Right lung (tissue), 5 donors: Measurements from ENCODE around the gene ATP2A1. TPM values are rescaled to one million over a fixed set of nuclear protein-coding genes. Genes with fewer than 3 reads are reported as not detected.
A peak's percentile ranks its signal among the peaks of the same experiment; 100 is the strongest.
"Not testable (repeated sequence)": the region's sequence is repeated elsewhere in the genome, so short reads cannot be mapped to it uniquely, and the experiment has no call there.

Source experiments
- DNase-seq, 2 donors: peaks; one replicate each; pipeline ENCODE4 v3.0.0-alpha.2; 2013
- polyA plus RNA-seq, 5 donors: library from polyadenylated mRNA; unstranded; fragments of 120-200 nt; gene quantifications; one replicate each; pipeline versions ENCODE4 v1.2.1 to v1.2.3, GENCODE V29; 2013; ENCODE audit warnings: inconsistent platforms in 1 of 5, low replicate concordance in 1 of 5; ENCODE audit not compliant: insufficient read length in 5 of 5, insufficient read depth in 1 of 5

ATP2A1 gene
- polyA plus RNA-seq, 5 donors, result 2.2 to 25.4 (median 2.8) TPM

DNA sequence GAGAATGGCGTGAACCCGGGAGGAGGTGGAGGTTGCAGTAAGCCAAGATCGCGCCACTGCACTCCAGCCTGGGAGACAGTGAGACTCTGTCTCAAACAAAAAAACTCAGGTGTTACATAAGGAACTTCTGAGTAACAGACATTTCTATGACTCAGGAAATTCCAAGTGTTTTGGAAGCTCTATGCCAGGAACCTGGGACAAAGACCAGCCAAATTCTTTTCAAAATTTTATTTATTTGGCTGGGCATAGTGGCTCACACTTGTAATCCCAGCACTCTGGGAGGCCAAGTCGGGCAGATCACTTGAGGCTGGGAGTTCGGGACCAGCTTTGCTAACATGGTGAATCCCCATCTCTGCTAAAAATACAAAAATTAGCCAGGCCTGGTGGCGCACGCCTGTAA lies 19.9 kb upstream of the ATP2A1 start:
- no peak for DNase-seq

- DNase-seq, result no peak
Observed at GRCh38 chr16:28859326-28859725, 19.0 kb upstream of the ATP2A1 start.

DNA sequence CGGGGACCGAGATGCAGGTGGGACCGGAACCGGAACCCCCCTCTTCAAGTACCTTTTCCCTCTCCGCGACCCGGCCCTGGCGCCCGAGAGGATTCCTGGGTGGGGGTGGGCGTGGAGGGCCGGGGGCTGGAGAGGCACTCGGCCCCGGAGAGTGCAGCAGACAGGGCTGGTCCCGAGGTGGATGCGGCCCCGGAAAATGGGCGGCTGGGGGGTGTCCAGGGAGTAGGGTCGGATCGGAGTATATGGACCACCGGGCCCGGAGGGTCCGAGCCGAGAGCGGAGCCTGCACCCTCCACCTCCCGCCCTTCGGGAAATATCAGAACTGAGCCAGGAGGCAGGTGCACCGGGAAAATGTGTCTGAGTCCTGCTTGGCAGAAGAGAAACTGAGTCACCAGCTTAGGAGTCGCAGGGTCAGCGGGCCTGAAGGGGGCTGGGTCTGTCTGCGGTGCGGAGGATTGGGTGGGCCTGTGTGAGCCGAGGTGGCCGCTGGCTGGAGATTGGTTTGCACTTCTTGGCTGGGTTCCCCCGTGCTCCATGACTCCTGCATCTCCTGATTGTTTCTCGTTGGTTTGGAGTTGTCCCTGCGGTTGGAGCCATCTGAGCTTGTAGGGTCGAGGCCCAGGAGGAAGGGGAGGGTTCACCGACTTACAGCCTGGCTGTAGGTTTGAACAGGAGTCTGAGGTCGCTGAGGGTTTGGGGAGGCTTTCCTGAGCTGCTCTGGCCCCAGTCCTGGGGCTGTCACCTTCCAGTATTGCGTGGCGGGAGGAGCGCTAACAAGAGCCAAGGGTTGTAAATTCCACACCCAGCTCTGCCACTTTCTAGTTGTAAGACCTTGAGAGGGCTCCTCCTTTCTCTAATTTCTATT lies 14.1 kb upstream of the ATP2A1 start:
- DNase-seq, result no peak

DNA sequence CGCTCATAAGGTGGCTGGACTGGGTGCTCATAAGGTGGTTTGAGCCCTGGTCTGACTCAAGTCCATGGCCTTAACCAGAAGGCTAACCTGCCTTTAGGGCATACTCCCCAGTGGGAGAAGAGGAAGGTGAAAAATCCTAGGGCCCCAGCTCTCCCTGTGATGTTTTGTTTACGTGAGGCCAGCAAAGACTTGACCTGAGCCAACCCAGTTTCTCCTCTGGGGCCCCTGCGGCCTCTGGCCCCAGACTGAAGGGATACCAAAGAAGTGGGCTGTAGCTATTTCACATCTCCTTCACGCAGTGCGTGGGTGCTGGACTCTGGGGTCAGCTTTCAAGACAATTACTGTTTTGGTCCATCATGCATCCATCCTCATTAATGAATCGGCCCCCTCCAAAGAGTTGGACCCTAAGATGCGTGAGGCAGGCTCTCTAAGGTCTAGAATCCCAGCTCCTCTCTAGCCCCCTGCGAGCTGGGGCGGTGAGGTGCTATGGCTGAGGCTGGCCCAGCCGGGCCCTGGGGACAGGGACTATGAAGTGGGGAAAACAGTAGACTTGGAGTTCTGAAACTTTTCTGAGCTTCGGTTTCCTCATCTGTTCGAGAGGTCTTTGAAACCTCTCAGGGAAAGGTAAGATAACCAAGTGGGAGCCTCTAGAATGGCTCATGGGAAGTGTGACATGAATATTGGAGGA lies 13.1 kb upstream of the ATP2A1 start:
- no peak for DNase-seq

DNA sequence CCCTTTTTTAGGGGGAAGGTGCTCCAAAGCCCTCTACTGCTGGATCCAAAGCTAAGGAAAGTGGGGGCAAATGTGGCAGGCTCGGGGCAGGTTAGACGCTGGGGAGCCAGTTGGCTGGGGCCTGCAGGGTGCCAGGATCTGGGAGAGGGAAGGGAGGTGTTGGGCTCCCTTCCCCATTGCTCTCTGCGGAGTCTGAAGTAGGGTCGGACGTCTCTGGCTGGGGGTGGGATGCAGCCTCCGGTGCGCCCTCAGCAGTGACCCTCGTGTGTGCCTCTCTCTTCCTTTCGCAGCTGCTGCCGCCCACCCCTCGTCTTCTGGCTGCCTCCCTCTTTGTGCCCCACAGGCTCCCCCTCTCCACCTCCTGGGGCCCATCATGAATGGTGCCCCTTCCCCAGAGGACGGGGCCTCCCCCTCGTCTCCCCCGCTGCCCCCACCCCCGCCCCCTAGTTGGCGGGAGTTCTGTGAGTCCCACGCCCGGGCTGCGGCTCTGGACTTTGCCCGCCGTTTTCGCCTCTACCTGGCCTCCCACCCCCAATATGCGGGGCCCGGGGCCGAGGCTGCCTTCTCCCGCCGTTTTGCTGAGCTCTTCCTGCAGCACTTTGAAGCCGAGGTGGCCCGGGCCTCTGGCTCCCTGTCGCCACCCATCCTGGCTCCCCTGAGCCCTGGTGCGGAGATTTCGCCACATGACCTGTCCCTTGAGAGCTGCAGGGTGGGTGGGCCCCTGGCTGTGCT lies 12.4 kb upstream of the ATP2A1 start:
- no peak for DNase-seq

- DNase-seq, result no peak
Observed at GRCh38 chr16:28866454-28866804, 11.9 kb upstream of the ATP2A1 start.

- DNase-seq, result no peak
Observed at GRCh38 chr16:28867241-28867640, 11.0 kb upstream of the ATP2A1 start.

DNA sequence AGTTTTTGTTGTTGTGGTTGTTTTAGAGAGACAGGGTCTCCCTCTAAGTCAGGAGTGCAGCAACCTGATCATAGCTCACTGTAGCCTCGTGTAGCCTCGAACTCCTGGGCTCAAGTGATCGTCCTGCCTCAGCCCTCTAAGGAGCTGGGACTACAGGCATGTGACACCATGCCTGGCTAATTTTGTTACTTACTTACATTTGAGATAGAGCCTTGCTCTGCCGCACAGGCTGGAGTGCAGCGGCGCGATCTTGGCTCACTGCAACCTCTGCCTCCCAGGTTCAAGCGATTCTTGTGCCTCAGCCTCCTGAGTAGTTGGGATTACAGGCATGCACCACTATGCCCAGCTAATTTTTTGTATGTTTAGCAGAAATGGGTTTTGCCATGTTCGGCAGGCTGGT lies 10.6 kb upstream of the ATP2A1 start:
- DNase-seq, result not testable (repeated sequence)

GRCh38 chr16:28869201-28869600 lies 9.1 kb upstream of the ATP2A1 start:
- no peak for DNase-seq

DNA sequence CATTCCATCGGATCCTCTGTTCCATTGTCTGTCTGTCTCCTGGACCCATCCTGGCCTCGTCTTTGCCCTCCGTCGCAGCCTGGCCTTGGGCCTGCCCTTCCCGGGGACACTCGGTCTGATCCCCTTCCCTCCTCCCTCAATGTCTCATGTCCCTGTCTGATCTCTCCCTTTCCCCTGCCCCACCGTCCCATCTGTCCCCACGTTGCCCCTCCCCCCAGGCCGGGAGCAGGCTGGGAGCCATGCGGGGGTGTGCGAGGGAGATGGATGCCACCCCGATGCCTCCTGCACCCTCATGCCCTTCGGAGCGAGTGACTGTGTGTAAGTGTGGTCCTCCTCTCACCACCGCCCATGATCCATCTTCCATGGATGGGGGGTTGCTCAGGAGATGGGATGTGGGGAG lies 5.3 kb upstream of the ATP2A1 start:
- DNase-seq, result no peak

- DNase-seq, result no peak
Observed at GRCh38 chr16:28873543-28874201, 4.6 kb upstream of the ATP2A1 start.

DNA sequence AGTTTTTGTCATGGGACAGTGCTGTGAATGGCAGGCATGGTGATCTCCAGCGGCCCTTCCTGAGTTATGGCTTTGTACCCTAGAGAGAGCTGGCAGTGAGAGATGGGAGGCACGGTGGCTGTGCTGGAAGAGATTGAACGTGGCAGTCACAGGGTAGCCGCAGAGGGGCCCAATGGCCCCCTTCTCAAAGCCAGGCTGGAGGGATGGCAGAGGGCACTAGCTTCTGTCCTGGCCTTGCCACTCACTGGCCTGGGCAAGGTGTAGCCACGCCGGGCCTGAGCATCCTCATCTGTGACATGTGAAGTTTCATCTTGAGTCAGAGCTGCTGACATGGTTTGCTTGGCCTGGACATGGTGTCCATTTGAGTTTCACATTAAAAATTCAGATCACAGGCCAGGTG lies 3.9 kb upstream of the ATP2A1 start:
- DNase-seq, result no peak

- no peak for DNase-seq
Observed at GRCh38 chr16:28875134-28876018, 2.9 kb upstream of the ATP2A1 start.

- no peak for DNase-seq
Observed at GRCh38 chr16:28876019-28876659, 2.1 kb upstream of the ATP2A1 start.

- no peak for DNase-seq
Observed at GRCh38 chr16:28876973-28877654, 1.2 kb upstream of the ATP2A1 start.

- no peak for DNase-seq
Observed at GRCh38 chr16:28877655-28878000, 660 bp upstream of the ATP2A1 start.

DNA sequence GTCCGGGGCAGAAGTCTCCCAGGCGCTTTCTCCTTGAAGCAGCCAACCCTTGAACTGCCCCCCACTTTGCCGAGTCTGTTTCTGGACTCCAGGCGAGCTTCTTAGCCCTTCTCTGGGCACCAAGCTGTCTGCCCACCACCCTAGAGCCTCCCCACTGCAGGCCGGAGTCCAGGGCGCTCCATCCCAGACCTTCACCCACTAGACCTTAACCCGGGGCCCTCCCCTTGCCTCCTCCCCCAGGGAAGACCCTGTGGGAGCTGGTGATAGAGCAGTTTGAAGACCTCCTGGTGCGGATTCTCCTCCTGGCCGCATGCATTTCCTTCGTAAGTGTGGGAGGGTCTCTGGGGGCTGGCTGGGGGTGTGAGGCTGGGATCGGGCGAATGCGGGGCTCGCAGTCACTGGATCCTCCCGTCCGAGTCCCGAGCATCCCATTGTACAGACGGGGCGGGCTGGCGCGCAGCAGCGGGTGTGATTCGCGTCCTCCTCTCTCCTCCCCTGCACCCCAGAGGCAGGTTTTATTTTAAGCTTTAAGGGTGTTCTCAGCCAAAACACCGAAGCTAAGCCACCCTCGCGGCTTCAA lies 1.1 kb downstream of the ATP2A1 start:
- DNase-seq, result no peak

DNA sequence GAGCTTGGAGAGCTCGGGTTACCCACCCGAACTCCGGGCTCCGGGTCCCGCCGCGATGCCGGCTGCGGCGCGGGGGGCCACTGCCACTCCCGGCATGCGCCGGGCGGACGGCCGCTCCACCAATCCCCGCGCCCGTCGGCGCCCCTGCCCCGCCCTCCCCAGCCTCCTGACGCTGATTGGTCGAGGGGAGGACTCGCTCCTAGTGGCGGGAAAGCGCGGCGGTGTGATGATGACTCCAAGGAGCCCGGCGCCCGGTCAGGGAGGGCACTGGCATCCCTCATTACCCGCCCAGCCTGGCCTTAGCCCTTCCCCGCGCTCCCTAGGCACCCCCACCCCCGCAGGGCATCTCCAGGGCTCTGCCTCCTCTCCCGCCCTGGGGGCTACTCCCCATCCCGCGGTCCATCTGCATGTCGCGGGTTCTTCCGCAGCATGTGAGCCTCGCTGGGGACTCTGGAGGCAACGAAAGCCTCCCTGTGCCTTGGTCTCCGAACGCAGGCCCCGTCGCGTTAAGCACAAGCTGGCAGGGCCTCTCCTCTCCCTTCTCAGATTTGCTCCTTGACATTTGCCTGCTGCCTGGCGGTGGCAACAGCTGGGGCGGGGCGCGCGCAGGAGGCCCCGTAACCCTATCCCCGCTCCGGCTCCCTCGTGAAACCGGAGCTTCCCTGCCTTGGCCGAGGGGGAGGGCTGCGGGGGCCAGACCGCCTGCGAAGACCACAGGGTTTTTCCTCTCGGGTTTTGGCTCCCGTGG lies 1.7 kb downstream of the ATP2A1 start:
- peak; percentile 80 for DNase-seq

DNA sequence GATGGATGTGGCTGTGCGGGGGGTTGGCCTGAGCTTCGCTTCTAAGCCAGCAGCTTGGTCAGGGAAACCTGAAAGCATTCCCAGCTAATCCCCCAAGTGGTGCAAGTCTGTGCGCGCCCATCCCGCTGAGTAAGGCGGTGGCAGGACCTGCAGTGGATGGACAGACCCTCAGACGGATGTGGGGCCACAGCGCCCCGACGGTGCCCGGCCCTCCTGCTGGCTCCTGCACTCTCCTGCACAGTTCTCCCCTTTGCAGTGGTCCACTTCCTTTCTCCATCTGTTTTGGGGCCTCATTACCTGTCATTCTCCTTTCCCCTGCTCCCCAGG lies 2.3 kb downstream of the ATP2A1 start:
- no peak for DNase-seq
